ENCODE results near the gene SSBP4.

Gene SSBP4

GRCh38 chr19:18439910-18440237 lies 20.7 kb downstream of the SSBP4 start:
- Histone ChIP-seq H4K20me1 (peaks cover 48 to 95% (median 68%) of the 10 kb centered on the region in 11 experiments; a peak in 21 of 22 replicates), H3K4me2 (peak overlapping the region in 1 of 11 experiments; percentile 99; a peak in 1 of 22 replicates), H3K27ac (no peak overlapping the region), H3K36me3 (peaks cover 25 to 45% (median 36%) of the 10 kb centered on the region in 11 experiments; a peak in 21 of 22 replicates), H3K4me1 (peaks cover 52 to 78% (median 71%) of the 10 kb centered on the region in 10 experiments), H3K9me3 (replicated peaks in 1 of 11) (no peaks in the 10 kb centered on the region), H3K9ac (0 out of 22 replicates have a peak overlapping the region, but pooled peaks of 1 of the 11 experiments have one; percentile 4), H3K27me3 (no peaks in the 10 kb centered on the region), H3K4me3 (no peak overlapping the region)
- no peak for TF ChIP-seq Cebpa-rat (IDR thresholded peaks at IDR 0.05)

GRCh38 chr19:18440415-18440877 lies 21.2 kb downstream of the SSBP4 start:
- H3K4me2 ChIP-seq = no peak overlapping the region; a peak in 1 of 22 replicates

GRCh38 chr19:18440936-18441803 lies 22.0 kb downstream of the SSBP4 start:
- H3K4me3 ChIP-seq = no peak overlapping the region
- H3K4me1 ChIP-seq = peaks cover 50 to 76% (median 69%) of the 10 kb centered on the region in 10 experiments
- no peaks in the 10 kb centered on the region for H3K9me3 ChIP-seq (replicated peaks in 1 of 11)
- peaks cover 22 to 44% (median 37%) of the 10 kb centered on the region in 11 experiments for H3K36me3 ChIP-seq
- no peaks in the 10 kb centered on the region for H3K27me3 ChIP-seq
- H3K27ac ChIP-seq = no peak overlapping the region
- no peak for TF ChIP-seq Cebpa-rat (IDR thresholded peaks at IDR 0.05)
- peaks cover 41 to 93% (median 70%) of the 10 kb centered on the region in 11 experiments; a peak in 21 of 22 replicates for H4K20me1 ChIP-seq
- H3K4me2 ChIP-seq = no peak overlapping the region; a peak in 1 of 22 replicates
- no peak overlapping the region for H3K9ac ChIP-seq

More at GRCh38 chr19:18440415-18440877, 21.2 kb downstream of the SSBP4 start:
- Histone ChIP-seq H3K4me3 (no peak overlapping the region), H3K4me1 (peaks cover 50 to 76% (median 69%) of the 10 kb centered on the region in 10 experiments), H4K20me1 (peaks cover 44 to 93% (median 70%) of the 10 kb centered on the region in 11 experiments; a peak in 21 of 22 replicates), H3K27me3 (no peaks in the 10 kb centered on the region), H3K36me3 (peaks cover 23 to 43% (median 33%) of the 10 kb centered on the region in 11 experiments; a peak in 21 of 22 replicates), H3K9me3 (replicated peaks in 1 of 11) (no peaks in the 10 kb centered on the region), H3K27ac (no peak overlapping the region), H3K9ac (no peak overlapping the region)
- TF ChIP-seq Cebpa-rat (IDR thresholded peaks at IDR 0.05) = no peak

- TF ChIP-seq Cebpa-rat (IDR thresholded peaks at IDR 0.05) = no peak
- no peak overlapping the region for H3K4me3 ChIP-seq
- peaks cover 37 to 93% (median 70%) of the 10 kb centered on the region in 11 experiments for H4K20me1 ChIP-seq
- H3K4me1 ChIP-seq = peaks cover 41 to 77% (median 67%) of the 10 kb centered on the region in 10 experiments
- H3K27me3 ChIP-seq = no peaks in the 10 kb centered on the region
- H3K27ac ChIP-seq = no peak overlapping the region
- peak overlapping the region in 1 of 11 experiments; percentile 53; a peak in 1 of 22 replicates for H3K9ac ChIP-seq
- peak overlapping the region in 3 of 11 experiments; percentile 18 to 48 (median 37); a peak in 2 of 22 replicates for H3K4me2 ChIP-seq
- H3K9me3 ChIP-seq (replicated peaks in 1 of 11) = no peaks in the 10 kb centered on the region
- peaks cover 28 to 53% (median 42%) of the 10 kb centered on the region in 11 experiments for H3K36me3 ChIP-seq
Measured at GRCh38 chr19:18441804-18442788, 22.9 kb downstream of the SSBP4 start.

- peaks cover 45 to 75% (median 68%) of the 10 kb centered on the region in 10 experiments for H3K4me1 ChIP-seq
- H3K27ac ChIP-seq = peak overlapping the region in 1 of 11 experiments; percentile 20; a peak in 1 of 22 replicates
- TF ChIP-seq Cebpa-rat (IDR thresholded peaks at IDR 0.05) = no peak
- peaks cover 34 to 61% (median 50%) of the 10 kb centered on the region in 11 experiments for H3K36me3 ChIP-seq
- H3K4me2 ChIP-seq = peak overlapping the region in 6 of 11 experiments; percentile 48 to 74 (median 58); a peak in 5 of 22 replicates
- H3K9me3 ChIP-seq (replicated peaks in 1 of 11) = no peaks in the 10 kb centered on the region
- H3K4me3 ChIP-seq = no peak overlapping the region
- no peaks in the 10 kb centered on the region for H3K27me3 ChIP-seq
- peak overlapping the region in 5 of 11 experiments; percentile 36 to 65 (median 53); a peak in 6 of 22 replicates for H3K9ac ChIP-seq
- H4K20me1 ChIP-seq = peaks cover 37 to 97% (median 75%) of the 10 kb centered on the region in 11 experiments
Measured at GRCh38 chr19:18442941-18443340, 23.7 kb downstream of the SSBP4 start.

GRCh38 chr19:18443406-18443805 lies 24.2 kb downstream of the SSBP4 start:
- peaks cover 39 to 98% (median 77%) of the 10 kb centered on the region in 11 experiments for H4K20me1 ChIP-seq

GRCh38 chr19:18443831-18444230 lies 24.6 kb downstream of the SSBP4 start:
- H3K9me3 ChIP-seq (replicated peaks in 1 of 11) = no peaks in the 10 kb centered on the region
- H3K9ac ChIP-seq = peak overlapping the region in 9 of 11 experiments; percentile 10 to 65 (median 45); a peak in 14 of 22 replicates
- peak overlapping the region in 3 of 11 experiments; percentile 14 to 30 (median 20); a peak in 5 of 22 replicates for H3K27ac ChIP-seq
- H3K36me3 ChIP-seq = peaks cover 43 to 70% (median 59%) of the 10 kb centered on the region in 11 experiments
- no peaks in the 10 kb centered on the region for H3K27me3 ChIP-seq
- H3K4me1 ChIP-seq = peaks cover 37 to 68% (median 60%) of the 10 kb centered on the region in 10 experiments
- TF ChIP-seq Cebpa-rat (IDR thresholded peaks at IDR 0.05) = no peak
- peaks cover 39 to 98% (median 77%) of the 10 kb centered on the region in 11 experiments for H4K20me1 ChIP-seq
- H3K4me3 ChIP-seq = no peak overlapping the region; a peak in 2 of 20 replicates
- peak overlapping the region in 10 of 11 experiments; percentile 7 to 77 (median 58); a peak in 16 of 22 replicates for H3K4me2 ChIP-seq

More at GRCh38 chr19:18443406-18443805, 24.2 kb downstream of the SSBP4 start:
- Histone ChIP-seq H3K9ac (peak overlapping the region in 7 of 11 experiments; percentile 15 to 65 (median 51); a peak in 11 of 22 replicates), H3K27ac (peak overlapping the region in 3 of 11 experiments; percentile 14 to 30 (median 20); a peak in 4 of 22 replicates), H3K36me3 (peaks cover 39 to 66% (median 55%) of the 10 kb centered on the region in 11 experiments), H3K4me2 (peak overlapping the region in 10 of 11 experiments; percentile 7 to 77 (median 58); a peak in 15 of 22 replicates), H3K4me3 (no peak overlapping the region), H3K4me1 (peaks cover 41 to 72% (median 64%) of the 10 kb centered on the region in 10 experiments), H3K9me3 (replicated peaks in 1 of 11) (no peaks in the 10 kb centered on the region), H3K27me3 (no peaks in the 10 kb centered on the region)
- no peak for TF ChIP-seq Cebpa-rat (IDR thresholded peaks at IDR 0.05)
